ENCODE measurements around the gene ANXA3.

DNA sequence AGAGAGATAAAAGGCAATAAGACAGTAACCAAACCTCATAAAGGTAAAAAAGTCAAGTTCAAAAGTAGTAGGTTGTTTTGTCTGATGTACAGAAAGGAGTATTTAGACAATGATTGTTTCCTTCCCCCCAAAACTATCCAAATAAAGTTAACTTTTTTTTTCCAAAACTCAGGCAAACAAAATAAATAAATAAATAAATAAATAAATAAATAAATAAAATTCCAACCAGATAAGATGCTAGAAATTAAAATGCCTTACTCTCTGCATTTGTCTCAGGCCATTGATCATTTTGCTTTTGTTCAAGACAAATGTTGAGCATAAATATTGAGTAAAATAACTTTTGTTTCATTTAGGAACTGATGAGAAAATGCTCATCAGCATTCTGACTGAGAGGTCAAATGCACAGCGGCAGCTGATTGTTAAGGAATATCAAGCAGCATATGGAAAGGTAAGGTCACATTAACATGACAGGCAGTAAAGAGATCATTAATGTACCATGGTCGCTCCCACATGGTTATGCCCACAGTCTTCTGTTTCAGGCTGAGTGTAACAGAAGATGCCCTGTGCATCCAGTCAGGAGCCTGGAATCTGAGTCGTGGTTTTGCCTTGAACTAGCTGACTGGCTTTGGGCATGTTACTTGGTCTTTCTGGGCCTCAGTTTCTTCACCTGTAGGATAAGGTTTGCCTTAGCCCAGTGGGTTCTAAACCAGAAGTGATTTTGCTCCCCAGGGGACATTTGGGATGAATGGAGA is 27.3 kb downstream of the ANXA3 start:
- TF ChIP-seq, protein P1, sequence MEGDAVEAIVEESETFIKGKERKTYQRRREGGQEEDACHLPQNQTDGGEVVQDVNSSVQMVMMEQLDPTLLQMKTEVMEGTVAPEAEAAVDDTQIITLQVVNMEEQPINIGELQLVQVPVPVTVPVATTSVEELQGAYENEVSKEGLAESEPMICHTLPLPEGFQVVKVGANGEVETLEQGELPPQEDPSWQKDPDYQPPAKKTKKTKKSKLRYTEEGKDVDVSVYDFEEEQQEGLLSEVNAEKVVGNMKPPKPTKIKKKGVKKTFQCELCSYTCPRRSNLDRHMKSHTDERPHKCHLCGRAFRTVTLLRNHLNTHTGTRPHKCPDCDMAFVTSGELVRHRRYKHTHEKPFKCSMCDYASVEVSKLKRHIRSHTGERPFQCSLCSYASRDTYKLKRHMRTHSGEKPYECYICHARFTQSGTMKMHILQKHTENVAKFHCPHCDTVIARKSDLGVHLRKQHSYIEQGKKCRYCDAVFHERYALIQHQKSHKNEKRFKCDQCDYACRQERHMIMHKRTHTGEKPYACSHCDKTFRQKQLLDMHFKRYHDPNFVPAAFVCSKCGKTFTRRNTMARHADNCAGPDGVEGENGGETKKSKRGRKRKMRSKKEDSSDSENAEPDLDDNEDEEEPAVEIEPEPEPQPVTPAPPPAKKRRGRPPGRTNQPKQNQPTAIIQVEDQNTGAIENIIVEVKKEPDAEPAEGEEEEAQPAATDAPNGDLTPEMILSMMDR (IDR thresholded peaks at IDR 0.05), result no peak
- no peak for TF ChIP-seq EZH2 (IDR thresholded peaks at IDR 0.05)
